ENCODE data around the gene TSPAN18.

DNA sequence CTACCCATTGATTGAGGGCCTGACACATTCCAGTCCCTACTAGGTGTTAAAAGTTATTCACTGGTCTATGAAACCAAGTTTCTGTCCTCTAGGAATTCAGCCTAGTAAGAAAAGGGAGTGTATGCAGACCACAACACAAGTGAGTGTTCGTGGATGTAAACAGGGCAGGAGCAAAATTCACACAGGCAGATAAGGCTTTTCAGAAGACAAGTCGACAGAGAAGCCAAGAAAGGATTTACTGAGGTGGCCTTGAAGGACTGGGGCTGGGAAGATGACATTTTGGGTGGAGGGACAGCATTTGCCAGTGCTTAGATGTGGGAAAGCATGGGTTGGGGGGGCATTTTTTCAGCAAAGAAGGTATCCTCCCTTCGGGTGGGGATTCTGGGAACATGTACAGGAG lies 76.2 kb downstream of the TSPAN18 start:
- TF ChIP-seq, protein P1, sequence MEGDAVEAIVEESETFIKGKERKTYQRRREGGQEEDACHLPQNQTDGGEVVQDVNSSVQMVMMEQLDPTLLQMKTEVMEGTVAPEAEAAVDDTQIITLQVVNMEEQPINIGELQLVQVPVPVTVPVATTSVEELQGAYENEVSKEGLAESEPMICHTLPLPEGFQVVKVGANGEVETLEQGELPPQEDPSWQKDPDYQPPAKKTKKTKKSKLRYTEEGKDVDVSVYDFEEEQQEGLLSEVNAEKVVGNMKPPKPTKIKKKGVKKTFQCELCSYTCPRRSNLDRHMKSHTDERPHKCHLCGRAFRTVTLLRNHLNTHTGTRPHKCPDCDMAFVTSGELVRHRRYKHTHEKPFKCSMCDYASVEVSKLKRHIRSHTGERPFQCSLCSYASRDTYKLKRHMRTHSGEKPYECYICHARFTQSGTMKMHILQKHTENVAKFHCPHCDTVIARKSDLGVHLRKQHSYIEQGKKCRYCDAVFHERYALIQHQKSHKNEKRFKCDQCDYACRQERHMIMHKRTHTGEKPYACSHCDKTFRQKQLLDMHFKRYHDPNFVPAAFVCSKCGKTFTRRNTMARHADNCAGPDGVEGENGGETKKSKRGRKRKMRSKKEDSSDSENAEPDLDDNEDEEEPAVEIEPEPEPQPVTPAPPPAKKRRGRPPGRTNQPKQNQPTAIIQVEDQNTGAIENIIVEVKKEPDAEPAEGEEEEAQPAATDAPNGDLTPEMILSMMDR (IDR thresholded peaks at IDR 0.05), result no peak
- TF ChIP-seq POLR2AphosphoS5 (IDR thresholded peaks at IDR 0.05) (no peak), POLR2A (IDR thresholded peaks at IDR 0.05; ENCODE audit: low read depth) (no peak), EP300 (IDR thresholded peaks at IDR 0.05) (no peak)
